Middle frontal gyrus (tissue), 1 donor: ENCODE results near the gene ERC1.

ENCODE experiments used
- DNase-seq: peaks from one replicate; pipeline ENCODE4 v3.0.0-alpha.2; 2015; ENCODE audit warnings: low spot score; ENCODE audit errors: extremely low spot score

The ERC1 gene

GRCh38 chr12:1283316-1283715, 292.3 kb downstream of the ERC1 start:
- DNase-seq: no peak

- DNase-seq: no peak
These were observed 293.6 kb downstream of the ERC1 start for GRCh38 chr12:1284611-1285010.

GRCh38 chr12:1287446-1287975, 296.5 kb downstream of the ERC1 start:
- no peak for DNase-seq

GRCh38 chr12:1288333-1288732, 297.3 kb downstream of the ERC1 start:
- DNase-seq: no peak

- no peak for DNase-seq
These were observed 298.5 kb downstream of the ERC1 start for GRCh38 chr12:1289371-1290155.

- no peak for DNase-seq
These were observed 299.7 kb downstream of the ERC1 start for GRCh38 chr12:1290716-1291115.

- DNase-seq: no peak
These were observed 300.7 kb downstream of the ERC1 start for GRCh38 chr12:1291601-1292332.

GRCh38 chr12:1293901-1294300, 302.9 kb downstream of the ERC1 start:
- DNase-seq: no peak

- no peak for DNase-seq
These were observed 306.2 kb downstream of the ERC1 start for GRCh38 chr12:1297206-1297605.

- no peak for DNase-seq
These were observed 306.7 kb downstream of the ERC1 start for GRCh38 chr12:1297639-1298175.

GRCh38 chr12:1300460-1300859, 309.4 kb downstream of the ERC1 start:
- DNase-seq: no peak

- no peak for DNase-seq
These were observed 311.3 kb downstream of the ERC1 start for GRCh38 chr12:1302201-1302870.

GRCh38 chr12:1305063-1305434, 314.0 kb downstream of the ERC1 start:
- DNase-seq: no peak

- DNase-seq: no peak
These were observed 314.9 kb downstream of the ERC1 start for GRCh38 chr12:1305791-1306500.

GRCh38 chr12:1306817-1307216, 315.8 kb downstream of the ERC1 start:
- no peak for DNase-seq

- no peak for DNase-seq
These were observed 316.8 kb downstream of the ERC1 start for GRCh38 chr12:1307796-1308195.

GRCh38 chr12:1309613-1310012, 318.6 kb downstream of the ERC1 start:
- no peak for DNase-seq

- no peak for DNase-seq
These were observed 319.6 kb downstream of the ERC1 start for GRCh38 chr12:1310653-1311052.

- no peak for DNase-seq
These were observed 320.1 kb downstream of the ERC1 start for GRCh38 chr12:1311145-1311544.

- DNase-seq: no peak
These were observed 322.9 kb downstream of the ERC1 start for GRCh38 chr12:1313906-1314305.

- no peak for DNase-seq
These were observed 323.5 kb downstream of the ERC1 start for GRCh38 chr12:1314523-1314922.
